Germinal center (tissue), 1 donor: ENCODE measurements around the gene TTLL8.

Experiments
- DNase-seq: peaks from one replicate; pipeline ENCODE4 v3.0.0; 2012; ENCODE audit warnings: mixed read lengths, low spot score

Gene TTLL8

DNA sequence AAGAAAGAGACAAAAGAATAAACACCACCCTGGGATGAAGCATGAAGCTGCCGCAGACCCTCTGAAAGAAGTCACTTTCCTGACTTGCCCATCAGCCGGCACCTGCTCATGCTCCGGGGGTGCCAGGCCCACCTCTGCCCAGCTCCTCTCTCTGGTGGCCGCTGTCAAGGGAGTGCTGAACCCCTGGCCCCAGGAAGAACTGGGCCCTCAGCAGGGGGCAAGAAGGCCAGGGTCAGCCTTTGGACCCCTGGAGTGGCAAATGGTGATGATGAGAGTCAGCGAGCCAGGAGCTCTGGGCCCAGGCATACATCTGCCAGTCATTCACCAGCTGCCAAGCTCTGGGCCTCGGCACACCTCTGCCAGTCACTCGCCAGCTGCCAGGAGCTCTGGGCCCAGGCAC lies 17.4 kb downstream of the TTLL8 start:
- no peak for DNase-seq

DNA sequence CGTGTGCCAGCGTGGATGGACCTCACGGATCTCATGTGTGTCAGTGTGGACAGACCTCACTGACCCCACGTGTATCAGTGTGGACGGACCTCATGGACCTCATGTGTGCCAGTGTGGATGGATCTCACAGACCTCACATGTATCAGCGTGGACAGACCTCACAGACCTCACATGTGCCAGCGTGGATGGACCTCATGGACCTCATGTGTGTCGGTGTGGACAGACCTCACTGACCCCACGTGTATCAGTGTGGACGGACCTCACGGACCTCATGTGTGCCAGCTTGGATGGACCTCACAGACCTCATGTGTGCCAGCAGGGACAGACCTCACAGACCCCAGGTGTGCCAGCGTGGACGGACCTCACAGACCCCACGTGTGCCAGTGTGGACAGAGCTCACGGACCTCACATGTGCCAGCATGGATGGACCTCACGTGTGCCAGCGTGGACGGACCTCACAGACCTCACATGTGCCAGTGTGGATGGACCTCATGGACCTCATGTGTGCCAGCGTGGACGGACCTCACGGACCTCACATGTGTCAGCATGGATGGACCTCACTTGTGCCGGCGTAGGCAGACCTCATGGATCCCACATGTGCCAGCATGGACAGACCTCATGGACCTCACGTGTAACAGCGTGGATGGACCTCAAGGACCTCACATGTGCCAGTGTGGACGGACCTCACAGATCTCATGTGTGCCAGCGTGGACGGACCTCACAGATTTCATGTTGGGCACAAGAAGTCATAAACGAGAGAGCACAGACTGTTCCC lies 18.2 kb downstream of the TTLL8 start:
- DNase-seq, result no peak

DNA sequence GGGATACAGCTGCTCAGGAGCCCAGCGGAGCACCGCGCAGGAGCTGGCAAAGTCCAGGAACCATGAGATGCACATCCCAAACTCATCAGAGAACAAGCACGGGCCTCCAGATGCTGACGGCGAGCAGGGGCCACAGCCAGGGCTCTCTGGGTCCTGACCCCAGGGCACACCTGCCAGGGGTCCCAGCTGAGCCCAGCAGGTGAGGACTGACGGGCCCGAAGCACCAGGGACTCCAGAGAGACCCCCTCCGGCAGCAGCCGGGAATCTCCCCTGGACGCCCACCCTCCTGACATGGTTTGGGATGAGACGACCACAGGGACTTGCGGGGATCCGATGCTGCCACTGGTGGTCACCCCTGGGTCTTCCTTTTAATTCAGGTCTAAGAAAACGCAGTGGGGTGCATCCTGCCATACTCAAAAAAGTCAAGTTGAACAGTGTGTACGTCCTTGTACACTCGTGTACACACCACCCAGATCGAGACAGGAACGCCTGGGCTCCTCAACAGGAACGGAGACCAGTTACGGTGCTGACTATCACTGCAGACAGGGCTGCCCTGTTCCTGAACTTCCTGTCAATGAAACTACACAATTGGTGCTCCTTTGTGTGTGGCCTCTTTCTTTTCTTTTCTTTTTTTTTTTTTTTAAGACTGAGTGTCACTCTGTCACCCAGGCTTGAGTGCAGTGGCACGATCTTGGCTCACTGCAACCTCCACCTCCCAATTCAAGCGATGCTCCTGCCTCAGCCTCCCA lies 21.9 kb downstream of the TTLL8 start:
- DNase-seq, result no peak

DNA sequence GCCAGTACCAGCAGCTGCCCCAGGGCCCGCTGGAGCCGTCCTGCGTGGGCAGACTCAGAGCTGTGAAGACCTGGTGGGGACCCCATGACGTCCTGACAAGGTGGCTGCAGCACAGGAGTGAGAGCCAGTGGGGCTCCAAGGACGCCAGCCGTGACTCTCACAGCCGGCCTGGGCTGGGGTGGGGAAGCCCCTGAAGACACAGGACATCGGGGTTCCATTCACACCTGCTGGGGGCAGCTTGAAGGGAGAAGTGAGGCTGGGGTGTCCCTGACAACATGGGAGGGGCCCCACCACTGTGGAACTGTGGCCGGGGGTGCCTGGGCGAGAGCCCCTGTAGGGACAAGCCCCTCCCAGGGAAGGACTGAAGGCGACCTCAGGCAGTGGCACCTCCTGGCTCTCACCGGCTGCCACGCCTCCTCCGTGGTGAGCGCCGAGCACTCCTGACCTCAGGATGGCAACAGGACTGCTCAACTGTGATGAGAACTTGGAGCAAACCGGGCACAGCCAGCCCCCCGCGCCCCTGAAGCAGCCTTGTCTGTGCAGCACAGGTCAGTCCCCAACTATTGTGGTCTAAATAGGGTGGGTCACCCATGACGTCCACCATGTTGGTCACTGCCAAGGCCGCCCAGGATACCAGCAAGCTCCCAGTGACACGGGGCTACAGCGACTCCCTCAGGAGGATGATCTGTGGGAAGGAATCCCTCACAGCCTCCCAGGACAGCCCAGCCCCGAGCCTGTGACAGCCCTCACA lies 22.8 kb downstream of the TTLL8 start:
- DNase-seq, result no peak

DNA sequence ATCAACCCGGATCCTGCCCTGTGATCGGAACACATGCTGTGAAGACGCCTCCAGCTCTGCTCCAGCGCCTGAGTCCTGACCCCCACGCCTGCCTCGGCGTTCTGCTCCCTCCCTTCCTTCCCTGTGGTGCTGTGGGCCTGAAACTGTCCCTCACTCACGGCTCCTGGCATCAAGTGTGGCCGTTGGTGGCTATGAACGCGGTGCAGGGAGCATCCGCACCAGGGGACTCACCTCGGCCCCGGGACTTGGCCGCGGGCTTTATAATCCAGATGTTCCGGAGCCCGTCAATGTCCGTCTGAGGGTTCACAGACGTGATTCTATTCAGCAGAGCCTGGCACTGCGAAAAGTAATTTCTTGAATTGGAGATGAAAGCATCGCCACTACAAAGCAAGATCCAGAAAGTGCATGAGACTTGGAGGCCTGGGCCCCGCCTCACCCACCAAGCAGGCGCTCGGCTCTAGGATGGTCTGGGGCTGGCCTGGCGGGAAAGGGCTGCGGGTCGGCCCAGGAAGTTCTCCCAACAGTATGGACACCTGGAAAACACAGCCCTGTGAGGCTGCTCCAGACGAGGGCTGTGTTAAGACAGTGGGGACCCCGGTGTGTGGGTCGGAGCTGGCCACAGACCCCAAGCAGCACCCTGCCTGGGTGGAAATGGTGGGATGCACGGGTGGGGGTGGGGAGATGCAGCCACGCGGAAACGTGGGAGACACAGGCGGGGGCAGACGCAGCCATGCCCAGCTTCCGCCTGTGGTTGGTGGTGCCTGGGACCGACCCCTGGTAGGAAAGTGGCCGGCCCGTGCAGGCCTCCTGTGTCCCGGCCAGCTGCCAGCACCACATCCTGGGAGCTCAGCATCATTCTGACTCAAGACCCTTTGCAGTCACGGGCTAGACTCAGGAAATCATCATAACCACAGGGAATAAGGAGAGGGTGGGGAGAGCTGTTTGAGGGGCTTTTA lies 23.7 kb downstream of the TTLL8 start:
- no peak for DNase-seq

DNA sequence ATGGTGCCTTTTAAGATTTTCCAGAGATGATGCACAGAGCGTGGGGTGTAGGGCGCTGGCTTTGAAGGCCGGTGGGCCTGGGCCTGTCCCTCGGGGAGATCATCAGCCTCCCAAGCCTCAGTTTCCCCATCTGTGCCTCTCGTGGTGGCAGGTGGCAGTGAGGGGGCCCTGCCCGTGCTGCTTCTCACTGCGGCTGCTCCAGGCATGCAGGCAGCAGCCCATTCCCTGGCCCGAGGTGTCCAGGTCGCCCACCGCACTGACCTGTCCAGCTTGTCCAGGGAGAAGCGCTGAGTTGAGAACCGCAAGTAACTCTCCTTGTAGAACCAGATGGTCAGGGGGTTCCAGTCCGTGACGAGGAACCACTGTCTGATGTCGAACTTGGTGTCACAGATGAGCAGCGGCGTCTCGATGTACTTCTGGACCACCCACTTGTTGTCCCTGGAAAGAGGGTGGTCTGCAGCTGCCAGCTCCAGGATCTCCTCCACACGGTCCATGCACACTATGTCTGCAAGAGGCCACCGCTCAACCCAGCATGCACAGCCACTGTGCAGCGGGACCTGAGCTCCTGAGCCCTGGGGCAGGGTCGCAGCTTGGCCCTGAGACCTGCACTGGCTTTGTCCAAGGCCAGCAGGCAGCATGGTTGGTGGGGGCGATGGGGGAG lies 25.0 kb downstream of the TTLL8 start:
- no peak for DNase-seq

DNA sequence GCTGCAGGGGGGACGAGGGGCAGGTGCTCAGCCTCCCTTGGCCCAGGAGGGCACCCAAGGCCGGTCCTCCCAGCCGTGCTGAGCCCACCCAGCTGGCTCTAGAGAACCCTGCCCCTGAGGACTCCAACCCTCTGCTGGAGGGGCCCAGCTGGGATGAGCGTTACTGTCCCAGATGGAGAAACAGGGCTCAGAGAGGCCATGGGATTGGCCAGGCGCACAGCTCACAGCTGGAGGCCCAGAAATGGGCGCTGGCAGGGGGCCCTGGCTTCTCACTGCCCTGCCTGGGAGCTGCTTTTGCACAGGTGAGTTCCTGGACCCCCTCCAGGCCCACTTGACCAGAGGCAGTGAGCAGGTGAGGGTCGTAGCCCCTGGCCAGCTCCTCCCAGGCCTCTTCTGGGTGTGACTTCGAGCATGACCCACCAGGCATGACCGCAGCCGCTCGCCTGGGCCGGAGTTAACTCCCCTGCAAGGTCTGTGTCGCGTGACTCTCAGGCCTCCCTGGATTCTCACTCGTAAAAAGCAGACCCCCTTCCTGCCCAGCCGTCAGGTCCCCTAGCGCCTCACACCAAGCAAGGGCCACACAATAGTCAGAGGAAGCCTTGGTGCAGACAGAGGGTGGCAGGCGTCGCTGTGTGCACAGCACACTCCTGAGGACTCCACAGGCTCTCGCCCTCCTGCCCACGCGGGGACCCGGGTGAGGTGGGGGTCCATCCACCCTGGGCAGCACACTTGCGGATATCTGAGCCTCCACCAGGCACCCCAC lies 25.8 kb downstream of the TTLL8 start:
- no peak for DNase-seq

DNA sequence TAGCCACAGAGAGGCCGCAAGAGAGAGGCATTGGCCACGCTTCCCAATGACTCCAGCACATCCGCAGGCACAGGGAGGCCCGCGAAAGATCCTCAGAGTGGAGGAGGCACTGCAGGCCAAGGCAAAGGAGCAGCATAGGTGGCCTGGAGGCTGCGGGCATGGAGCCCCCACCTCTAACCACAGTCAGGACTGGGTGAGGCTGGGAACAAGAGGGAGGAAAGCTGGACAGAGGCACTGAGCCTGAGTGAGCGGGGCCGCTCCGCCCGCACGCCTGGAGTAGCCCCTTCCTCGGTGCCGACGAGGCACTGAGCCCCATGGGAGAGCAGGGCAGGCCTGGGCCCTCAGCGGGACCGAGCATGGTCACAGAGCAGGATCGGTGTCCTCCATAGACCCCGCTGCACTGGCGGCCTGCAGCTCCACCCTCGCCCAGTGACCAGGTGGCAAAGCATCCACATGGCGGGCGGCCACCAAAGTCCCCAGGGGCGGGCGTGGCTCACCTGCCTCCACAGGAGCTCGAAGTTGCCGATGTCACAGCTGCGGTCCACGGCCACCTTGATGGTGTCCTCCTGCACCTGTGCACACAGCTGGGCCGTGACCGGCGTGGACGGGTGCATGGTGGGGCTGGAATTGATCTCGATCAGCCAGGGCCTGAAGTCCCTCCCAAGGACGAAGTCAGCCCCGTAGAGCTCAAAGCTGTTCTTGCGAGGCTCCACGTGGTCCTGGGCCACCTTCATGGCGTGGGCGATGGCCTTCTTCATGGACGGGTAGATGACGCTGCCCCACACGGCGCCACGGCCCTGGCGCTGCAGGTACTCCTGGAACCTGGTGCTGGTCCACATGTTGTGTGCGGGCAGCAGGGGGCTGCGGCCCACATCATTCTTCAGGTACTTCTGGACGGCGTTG lies 26.7 kb downstream of the TTLL8 start:
- no peak for DNase-seq

DNA sequence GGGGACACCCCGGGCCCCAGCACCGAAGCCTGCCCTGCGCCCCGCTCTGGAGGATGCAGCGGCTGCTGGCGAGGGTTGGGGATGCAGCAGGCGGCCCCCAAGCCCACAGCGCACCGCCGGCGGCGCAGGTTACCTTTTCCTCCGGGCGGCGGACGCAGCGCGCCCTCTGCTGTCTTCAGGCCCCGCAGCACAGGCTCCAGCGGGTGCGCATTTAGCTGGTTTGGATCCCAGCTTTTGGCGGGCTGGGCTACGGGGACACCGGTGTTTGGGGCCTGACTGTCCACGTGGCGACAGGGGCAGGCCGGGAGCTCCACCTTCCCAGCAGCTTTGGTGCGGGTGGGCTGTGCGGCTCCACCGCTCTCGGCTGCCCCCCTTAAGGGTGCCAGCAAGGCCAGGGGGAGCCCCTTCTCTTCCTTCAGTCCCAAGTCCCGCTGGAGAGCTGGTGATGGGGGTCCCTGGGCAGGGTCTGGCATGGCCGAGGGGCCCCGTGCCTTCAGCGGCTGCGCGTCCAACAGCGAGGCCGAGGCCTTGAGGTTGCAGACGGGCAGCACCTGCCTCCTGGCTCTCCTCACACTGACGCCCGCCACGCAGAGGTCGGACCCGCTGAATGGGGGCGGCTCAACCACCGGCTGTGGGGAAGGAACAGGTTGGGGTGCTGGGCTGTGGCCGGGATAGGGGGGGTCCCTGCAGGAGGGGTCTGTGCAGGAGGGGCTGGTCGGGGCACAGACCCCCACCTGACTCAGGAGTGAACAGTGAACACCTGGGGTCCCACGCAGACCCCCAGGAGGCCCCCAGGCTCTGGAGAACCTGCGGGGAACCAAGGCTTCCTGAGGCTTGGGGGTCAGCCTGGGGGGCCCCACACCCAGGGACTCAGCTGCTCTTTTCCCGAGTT lies 27.6 kb downstream of the TTLL8 start:
- DNase-seq, result peak; percentile 92

DNA sequence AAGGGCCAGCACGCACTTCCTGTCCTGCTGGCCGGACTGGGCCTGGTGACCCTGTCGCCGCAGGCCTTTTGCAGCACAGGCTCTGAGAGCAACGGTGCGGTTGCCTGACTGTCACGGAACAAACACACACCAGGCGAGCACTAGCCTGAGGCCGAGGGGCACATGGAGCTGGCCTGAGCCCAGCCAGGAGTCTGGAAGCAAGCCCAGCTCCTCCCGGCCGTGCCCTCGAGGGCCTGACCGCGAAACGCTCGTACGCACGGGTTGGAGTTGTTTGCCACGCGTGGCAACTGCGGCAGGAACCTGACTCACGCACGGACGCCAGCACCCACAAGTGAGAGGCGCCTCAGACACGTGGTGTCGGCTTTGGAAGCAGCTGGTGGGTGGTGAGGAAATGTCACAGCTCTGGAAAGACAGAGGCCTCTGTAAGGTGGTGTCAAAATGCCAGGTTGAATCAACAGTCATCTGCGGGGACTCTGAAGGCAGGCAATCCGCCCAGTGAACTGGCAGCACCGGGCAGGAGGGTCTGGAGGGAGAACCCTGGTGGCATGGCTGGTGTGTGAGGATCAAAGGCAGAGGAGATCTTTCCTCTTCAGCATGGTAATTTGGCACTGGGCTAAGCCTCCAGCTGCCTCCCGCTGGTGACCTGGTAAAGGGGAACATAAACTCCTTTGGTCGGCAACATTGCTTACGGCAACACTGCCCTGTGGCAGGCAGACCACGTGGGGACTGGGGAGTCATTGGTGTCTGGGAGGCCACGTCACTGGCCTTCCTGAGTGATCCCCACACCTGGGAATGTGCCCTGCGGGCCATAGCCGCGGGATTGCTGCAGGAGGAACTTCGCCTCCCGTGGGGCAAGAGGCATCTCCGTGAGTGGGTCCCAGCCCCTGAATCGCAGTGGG lies 30.2 kb downstream of the TTLL8 start:
- no peak for DNase-seq

DNA sequence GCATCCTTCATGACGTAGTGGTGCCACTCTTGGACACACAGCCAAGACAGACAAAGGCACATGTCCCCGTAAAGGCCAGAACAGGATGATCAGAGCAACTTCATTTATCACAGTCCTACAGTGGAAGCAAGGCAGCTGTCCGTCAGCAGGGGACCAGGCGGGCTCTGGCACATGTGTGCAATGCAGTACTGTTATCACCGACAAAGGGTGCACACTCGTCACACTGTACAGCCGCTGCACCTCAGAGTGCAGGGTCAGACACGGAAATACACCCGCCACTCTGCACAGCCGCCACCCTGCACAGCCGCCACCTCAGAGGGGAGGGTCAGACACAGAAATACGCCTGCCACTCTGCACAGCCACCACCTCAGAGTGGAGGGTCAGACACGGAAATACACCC lies 32.1 kb downstream of the TTLL8 start:
- no peak for DNase-seq

DNA sequence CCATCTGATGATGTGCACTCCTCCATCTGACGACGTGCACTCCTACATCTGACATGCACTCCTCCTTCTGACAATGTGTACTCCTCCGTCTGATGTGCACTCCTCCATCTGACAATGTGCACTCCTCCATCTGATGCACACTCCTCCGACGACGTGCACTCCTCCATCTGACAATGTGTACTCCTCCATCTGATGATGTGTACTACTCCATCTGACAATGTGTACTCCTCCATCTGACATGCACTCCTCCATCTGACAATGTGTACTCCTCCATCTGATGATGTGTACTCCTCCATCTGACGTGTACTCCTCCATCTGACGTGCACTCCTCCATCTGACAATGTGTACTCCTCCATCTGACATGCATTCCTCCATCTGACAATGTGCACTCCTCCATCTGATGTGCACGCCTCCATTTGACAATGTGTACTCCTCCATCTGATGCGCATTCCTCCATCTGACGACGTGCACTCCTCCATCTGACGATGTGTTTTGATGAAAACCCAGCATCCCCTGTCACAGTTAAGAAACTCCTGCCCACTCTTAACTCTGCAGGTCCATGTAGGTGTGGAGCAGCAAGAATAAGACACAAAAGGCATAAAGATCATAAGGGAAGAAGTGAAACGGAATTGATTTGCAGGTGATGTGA lies 35.8 kb downstream of the TTLL8 start:
- no peak for DNase-seq

DNA sequence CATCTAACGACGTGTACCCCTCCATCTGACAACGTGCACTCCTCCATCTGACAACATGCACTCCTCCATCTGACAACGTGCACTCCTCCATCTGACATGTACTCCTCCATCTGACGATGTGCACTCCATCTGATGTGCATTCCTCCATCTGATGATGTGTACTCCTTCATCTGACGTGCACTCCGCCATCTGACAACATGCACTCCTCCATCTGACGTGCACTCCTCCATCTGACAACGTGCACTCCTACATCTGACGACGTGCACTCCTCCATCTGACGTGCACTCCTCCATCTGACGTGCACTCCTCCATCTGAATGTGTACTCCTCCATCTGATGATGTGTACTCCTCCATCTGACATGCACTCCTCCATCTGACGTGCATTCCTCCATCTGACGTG lies 37.5 kb downstream of the TTLL8 start:
- no peak for DNase-seq

DNA sequence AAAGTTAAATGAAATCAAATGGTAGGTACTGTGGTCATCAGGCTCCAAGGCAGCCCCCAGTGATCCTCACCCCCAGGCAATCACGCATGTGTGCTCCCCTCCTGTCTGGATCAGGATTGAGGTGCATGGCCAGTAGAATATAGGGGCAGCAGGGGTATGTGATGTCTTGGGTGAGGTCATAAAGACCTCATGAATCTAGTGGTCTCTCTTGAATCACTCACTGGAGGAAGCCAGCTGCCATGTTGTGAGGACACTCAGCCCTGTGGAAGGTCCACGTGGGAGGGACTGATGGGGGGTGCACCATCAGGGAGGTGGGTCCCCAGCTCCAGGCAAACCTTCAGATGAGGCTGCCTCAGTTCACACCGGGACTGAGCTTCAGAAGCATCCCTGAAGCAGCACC lies 38.8 kb downstream of the TTLL8 start:
- DNase-seq, result no peak

DNA sequence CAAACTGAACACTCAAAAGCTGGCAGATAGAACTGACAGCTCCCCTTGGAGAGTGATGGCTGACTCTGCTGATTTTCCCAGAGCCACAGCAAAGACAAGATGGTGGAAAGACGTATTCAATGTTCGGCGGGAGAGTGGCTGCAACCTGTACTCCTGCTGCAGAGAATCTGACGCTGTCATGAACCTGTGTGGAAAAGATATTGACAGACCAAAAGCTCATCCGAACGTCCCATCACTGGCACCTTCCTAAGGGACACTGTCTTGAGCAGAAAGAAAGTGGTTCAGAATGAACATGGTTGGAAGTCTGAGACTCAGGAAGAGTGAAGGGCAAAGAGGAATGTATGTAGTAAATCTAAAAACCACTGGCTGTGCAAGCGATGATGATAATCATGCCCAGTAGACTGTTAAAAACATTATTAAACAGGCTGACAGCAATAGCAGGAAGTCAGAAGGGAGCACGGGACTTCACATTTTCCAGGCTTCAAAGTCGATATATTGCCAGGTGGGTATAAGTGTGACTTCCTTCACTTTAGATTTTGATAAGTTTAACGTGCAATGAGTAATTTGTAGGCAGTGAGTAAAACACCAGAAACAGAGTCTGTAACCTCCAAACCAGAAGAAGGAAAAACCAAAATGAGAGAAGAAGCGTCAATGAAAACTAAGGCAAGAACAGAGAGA lies 39.4 kb downstream of the TTLL8 start:
- no peak for DNase-seq

DNA sequence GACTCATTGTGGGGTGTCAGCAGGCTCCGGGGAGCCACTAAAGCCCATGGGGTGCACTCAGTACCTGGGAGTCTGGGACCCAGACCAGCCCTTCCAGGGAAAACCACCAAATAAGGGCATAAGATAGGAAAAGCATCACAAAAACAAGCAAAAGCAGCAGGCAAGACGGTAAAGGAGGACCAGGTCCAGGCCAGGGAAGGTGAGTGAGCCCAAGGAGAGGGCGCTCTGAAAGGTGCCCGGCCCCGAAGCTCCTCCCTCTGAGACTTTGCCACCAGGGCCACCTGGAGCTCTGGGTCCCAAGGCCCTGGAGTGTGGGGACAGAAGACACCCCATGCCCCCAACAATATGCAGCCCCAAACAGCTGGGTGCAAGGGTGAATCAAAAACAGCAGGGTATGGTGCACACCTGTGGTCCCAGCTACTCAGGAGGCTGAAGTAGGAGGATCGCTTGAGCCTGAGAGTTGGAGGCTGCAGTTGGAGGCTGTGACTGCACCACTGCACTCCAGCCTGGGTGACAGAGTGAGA lies 40.3 kb downstream of the TTLL8 start:
- no peak for DNase-seq
